ENCODE measurements around the gene NFATC3.

Gene NFATC3

GRCh38 chr16:68085259-68086071 lies at the start of gene NFATC3:
NFATC3 (plus strand) TSS chr16:68085370; CDS start chr16:68085682, 312 bp downstream.
- DNase-seq (ENCODE audit: low spot score): peak; percentile 99

GRCh38 chr16:68037841-68038597 lies 47.2 kb upstream of the NFATC3 start:
- DNase-seq (ENCODE audit: low spot score): no peak

GRCh38 chr16:68040506-68041288 lies 44.5 kb upstream of the NFATC3 start:
- peak; percentile 90 for DNase-seq (ENCODE audit: low spot score)

GRCh38 chr16:68041783-68042182 lies 43.4 kb upstream of the NFATC3 start:
- no peak for DNase-seq (ENCODE audit: low spot score)

- no peak for DNase-seq (ENCODE audit: low spot score)
Observed at GRCh38 chr16:68046106-68046505, 39.1 kb upstream of the NFATC3 start.

GRCh38 chr16:68047987-68048386 lies 37.2 kb upstream of the NFATC3 start:
- DNase-seq (ENCODE audit: low spot score): no peak

GRCh38 chr16:68049449-68049848 lies 35.7 kb upstream of the NFATC3 start:
- DNase-seq (ENCODE audit: low spot score): no peak

GRCh38 chr16:68055395-68055794 lies 29.8 kb upstream of the NFATC3 start:
- DNase-seq (ENCODE audit: low spot score): no peak

GRCh38 chr16:68059804-68060203 lies 25.4 kb upstream of the NFATC3 start:
- no peak for DNase-seq (ENCODE audit: low spot score)

- DNase-seq (ENCODE audit: low spot score): no peak
Observed at GRCh38 chr16:68061396-68061795, 23.8 kb upstream of the NFATC3 start.

- peak; percentile 51 for DNase-seq (ENCODE audit: low spot score)
Observed at GRCh38 chr16:68062910-68063393, 22.2 kb upstream of the NFATC3 start.

GRCh38 chr16:68064791-68065365 lies 20.3 kb upstream of the NFATC3 start:
- peak; percentile 73 for DNase-seq (ENCODE audit: low spot score)

GRCh38 chr16:68065716-68066305 lies 19.4 kb upstream of the NFATC3 start:
- no peak for DNase-seq (ENCODE audit: low spot score)

GRCh38 chr16:68066763-68067162 lies 18.4 kb upstream of the NFATC3 start:
- no peak for DNase-seq (ENCODE audit: low spot score)

GRCh38 chr16:68068926-68069325 lies 16.2 kb upstream of the NFATC3 start:
- no peak for DNase-seq (ENCODE audit: low spot score)

GRCh38 chr16:68069511-68070248 lies 15.5 kb upstream of the NFATC3 start:
- DNase-seq (ENCODE audit: low spot score): peak; percentile 70

- no peak for DNase-seq (ENCODE audit: low spot score)
Observed at GRCh38 chr16:68070249-68070730, 14.9 kb upstream of the NFATC3 start.

GRCh38 chr16:68070806-68071517 lies 14.2 kb upstream of the NFATC3 start:
- DNase-seq (ENCODE audit: low spot score): no peak

GRCh38 chr16:68071518-68071901 lies 13.7 kb upstream of the NFATC3 start:
- no peak for DNase-seq (ENCODE audit: low spot score)

All from CD4-positive, alpha-beta T cell treated with Interleukin-6 at 100 ng/mL for 8 hours (primary cell).